Epithelial cell of proximal tubule (primary cell): Measurements from ENCODE around the gene POU6F2. TPM values are rescaled to one million over a fixed set of nuclear protein-coding genes. Genes with fewer than 3 reads are reported as not detected.
A peak's percentile ranks its signal among the peaks of the same experiment; 100 is the strongest.

Experiments used
- DNase-seq: peaks from one replicate; pipeline ENCODE4 v3.0.0-alpha.2; 2011; ENCODE audit warnings: low read depth
- H3K4me3 ChIP-seq: 2 replicates; pipeline ENCODE4 v1.5.1; 2011; ENCODE audit warnings: low read depth, mild to moderate bottlenecking, low read length
- CTCF ChIP-seq: conservative IDR thresholded peaks from 2 replicates; pipeline ENCODE4 v1.5.1; 2012; ENCODE audit warnings: low read depth, mild to moderate bottlenecking, low read length
- total RNA-seq: library from RNA; depleted of rRNA; stranded (reverse); fragments of >200 nt; gene quantifications from 2 replicates; pipeline ENCODE4 v1.2.3, GENCODE V29; 2015

Gene POU6F2
- total RNA-seq, 1 donor from 2014 or later, result not detected

- TF ChIP-seq CTCF, result no peak
- no peak overlapping the region for H3K4me3 ChIP-seq
- no peak for DNase-seq
These were observed 333.0 kb downstream of the POU6F2 start for GRCh38 chr7:39310699-39311098.

DNA sequence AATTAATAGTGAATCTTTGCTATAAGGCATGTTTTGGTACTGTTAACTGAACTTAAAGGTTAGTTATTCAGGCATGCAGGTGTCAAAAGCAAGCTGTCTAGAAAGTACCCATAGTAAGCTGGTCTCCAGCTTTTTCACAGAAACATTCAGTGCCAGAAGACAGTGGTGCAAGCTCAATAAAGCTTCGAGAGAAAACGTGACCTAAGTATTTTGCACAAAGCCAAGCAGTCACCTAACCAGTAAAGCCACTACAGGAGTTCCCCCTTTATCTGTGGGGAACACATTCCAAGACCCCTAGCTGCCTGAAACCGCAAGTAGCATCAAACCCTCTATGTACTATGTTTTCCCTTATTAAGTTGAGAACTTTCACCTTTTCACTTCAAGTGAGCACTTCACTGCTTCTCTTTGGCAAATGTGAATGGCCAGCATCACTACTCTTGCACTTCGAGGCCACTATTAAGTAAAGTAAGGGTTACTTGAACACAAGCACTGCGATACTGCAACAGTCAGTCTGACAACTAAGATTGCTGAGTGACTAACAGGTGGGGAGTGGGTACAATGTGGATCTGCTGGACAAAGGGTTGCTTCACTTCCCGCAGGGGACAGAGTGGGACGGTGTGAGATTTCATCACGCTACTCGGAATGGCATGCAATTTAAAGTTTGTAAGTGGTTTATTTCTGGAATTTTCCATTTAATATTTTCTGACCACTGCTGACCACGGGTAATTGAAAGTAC is 334.7 kb downstream of the POU6F2 start:
- TF ChIP-seq CTCF, result no peak
- DNase-seq, result no peak
- no peak overlapping the region for H3K4me3 ChIP-seq

GRCh38 chr7:39313376-39313775 is 335.7 kb downstream of the POU6F2 start:
- no peak overlapping the region for H3K4me3 ChIP-seq
- no peak for TF ChIP-seq CTCF
- no peak for DNase-seq

- no peak for TF ChIP-seq CTCF
- DNase-seq, result peak; percentile 9
- no peak overlapping the region for H3K4me3 ChIP-seq
These were observed 336.3 kb downstream of the POU6F2 start for GRCh38 chr7:39313974-39314373.

DNA sequence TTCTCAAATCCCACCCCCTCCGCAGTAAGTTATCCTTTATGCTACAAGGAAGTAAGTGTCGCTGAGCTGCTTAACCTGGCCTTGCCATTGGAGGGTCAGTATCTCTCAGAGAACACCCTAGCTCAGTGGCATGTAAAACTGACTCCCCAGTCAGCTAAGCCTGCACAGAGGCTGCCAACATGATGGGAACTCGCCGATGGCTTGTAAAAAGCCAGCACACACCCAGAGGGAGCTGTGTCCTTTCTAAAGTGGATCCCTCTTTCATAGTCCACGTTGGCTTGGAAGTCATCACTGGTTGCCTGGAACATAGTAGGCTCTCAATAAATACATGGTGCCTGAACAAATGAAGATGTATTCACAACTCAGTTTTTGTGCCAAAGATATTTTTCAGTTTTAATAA is 339.4 kb downstream of the POU6F2 start:
- DNase-seq, result no peak
- no peak overlapping the region for H3K4me3 ChIP-seq
- no peak for TF ChIP-seq CTCF

GRCh38 chr7:39317896-39318295 is 340.2 kb downstream of the POU6F2 start:
- no peak overlapping the region for H3K4me3 ChIP-seq
- DNase-seq, result no peak
- no peak for TF ChIP-seq CTCF

DNA sequence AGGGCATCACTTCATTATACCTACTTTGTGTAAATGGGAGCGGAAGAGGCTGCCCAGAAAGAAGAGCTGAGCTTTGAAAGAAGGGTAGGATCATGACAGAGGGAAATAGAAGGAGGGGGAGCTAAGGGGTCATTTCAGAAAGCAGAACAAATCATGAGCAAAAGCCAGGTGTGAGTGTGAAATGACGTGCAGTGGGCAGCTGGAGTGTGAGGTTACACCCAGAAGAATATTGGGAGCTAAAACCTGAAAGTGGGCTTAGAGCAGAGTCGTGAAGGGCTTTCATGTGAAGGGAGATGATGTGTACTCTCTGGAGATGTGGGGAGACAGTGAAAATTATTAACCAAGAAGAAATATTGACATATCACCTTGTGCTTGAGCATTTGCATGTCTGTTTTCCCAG is 343.5 kb downstream of the POU6F2 start:
- no peak for DNase-seq
- no peak for TF ChIP-seq CTCF

More for the DNA sequence above, 343.5 kb downstream of the POU6F2 start:
- H3K4me3 ChIP-seq, result no peak overlapping the region
